K562 (cell line): Measurements from ENCODE around the gene GRIN1. TPM values are rescaled to one million over a fixed set of nuclear protein-coding genes. Genes with fewer than 3 reads are reported as not detected.

Experiments used
- GABPA ChIP-seq: fragments of 200-800 bp; sonication (Bioruptor generic); conservative IDR thresholded peaks from 2 replicates; pipeline ENCODE4 v1.6.1; 2016; ENCODE audit warnings: low read depth, missing genetic modification characterization, missing compliant biosample characterization
- polyA plus RNA-seq, 8 experiments: library from polyadenylated mRNA; depleted of rRNA in 4 of 8; stranded (reverse) in 5 of 8; unstranded in 3 of 8; fragments of >200 nt; fragmentation: Nextera tagmentation in 2 of 8; fragmentation: Illumina TruSeq in 1 of 8; extraction: Ambion mirVana in 2 of 8; extraction: Trizol in 1 of 8; gene quantifications; 2 replicates each; pipeline versions ENCODE4 v1.2.1 to v1.2.3, GENCODE V29; 2011 to 2014; ENCODE audit warnings: inconsistent platforms in 1 of 8, missing spikeins in 1 of 8
- total RNA-seq, 7 experiments: library from RNA; depleted of rRNA in 6 of 7; stranded (reverse); fragments of >200 nt in 6 of 7; fragmentation: Illumina TruSeq in 2 of 7; extraction: Trizol in 2 of 7; gene quantifications; 2 replicates each; pipeline versions ENCODE4 v1.2.1 to v1.2.3, GENCODE V29; 2011 to 2021; ENCODE audit warnings: low replicate concordance in 1 of 7
- TF ChIP-seq, protein P1 (sequence below): fragments of 450-650 bp; IDR thresholded peaks from 2 replicates; pipeline ENCODE4 v1.6.1; 2016; ENCODE audit warnings: mild to moderate bottlenecking, moderate library complexity
- TF ChIP-seq, protein P2 (sequence below): sonication (generic); formaldehyde crosslinking; IDR thresholded peaks from 2 replicates; pipeline ENCODE4 v1.8.0; 2022; ENCODE audit warnings: missing genetic modification reagents, mild to moderate bottlenecking, moderate library complexity, borderline replicate concordance

Gene GRIN1
- total and polyA plus RNA-seq, 9 of the 15 experiments (the other 6 are each of a cell fraction or from before 2014, with no cell fraction given) = 0.03 to 0.35 (median 0.16) TPM; not detected in 6

DNA sequence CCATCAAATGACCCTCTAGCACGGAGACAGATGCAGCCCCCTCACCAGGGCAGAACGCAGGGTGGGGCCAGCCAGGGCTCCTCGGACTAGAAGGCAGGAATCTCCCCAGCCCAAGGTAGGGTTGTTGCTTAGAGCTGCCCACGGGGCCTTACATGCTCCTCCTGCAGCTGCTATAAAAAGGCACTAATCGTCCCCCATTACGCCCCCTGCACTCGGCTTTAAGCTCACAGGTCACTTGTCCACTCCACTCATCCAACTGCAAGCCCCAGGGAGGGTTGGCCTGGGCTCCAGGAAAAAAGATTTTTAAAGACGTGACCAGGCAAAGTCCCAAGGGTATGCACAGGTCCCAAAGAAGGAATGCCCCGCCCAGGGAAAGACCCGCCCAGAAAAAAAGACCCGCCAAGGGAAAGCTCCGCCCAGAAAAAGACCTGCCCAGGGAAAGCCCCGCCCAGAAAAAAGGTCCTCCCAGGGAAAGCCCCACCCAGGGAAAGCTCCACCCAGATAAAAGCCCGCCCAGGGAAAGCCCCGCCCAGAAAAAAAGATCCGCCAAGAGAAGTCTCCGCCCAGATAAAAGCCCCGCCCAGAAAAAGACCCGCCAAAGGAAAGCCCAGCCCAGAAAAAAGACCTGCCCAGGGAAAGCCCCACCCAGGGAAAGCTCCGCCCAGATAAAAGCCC lies 11.1 kb downstream of the GRIN1 start (continued):
- TF ChIP-seq, protein P1, sequence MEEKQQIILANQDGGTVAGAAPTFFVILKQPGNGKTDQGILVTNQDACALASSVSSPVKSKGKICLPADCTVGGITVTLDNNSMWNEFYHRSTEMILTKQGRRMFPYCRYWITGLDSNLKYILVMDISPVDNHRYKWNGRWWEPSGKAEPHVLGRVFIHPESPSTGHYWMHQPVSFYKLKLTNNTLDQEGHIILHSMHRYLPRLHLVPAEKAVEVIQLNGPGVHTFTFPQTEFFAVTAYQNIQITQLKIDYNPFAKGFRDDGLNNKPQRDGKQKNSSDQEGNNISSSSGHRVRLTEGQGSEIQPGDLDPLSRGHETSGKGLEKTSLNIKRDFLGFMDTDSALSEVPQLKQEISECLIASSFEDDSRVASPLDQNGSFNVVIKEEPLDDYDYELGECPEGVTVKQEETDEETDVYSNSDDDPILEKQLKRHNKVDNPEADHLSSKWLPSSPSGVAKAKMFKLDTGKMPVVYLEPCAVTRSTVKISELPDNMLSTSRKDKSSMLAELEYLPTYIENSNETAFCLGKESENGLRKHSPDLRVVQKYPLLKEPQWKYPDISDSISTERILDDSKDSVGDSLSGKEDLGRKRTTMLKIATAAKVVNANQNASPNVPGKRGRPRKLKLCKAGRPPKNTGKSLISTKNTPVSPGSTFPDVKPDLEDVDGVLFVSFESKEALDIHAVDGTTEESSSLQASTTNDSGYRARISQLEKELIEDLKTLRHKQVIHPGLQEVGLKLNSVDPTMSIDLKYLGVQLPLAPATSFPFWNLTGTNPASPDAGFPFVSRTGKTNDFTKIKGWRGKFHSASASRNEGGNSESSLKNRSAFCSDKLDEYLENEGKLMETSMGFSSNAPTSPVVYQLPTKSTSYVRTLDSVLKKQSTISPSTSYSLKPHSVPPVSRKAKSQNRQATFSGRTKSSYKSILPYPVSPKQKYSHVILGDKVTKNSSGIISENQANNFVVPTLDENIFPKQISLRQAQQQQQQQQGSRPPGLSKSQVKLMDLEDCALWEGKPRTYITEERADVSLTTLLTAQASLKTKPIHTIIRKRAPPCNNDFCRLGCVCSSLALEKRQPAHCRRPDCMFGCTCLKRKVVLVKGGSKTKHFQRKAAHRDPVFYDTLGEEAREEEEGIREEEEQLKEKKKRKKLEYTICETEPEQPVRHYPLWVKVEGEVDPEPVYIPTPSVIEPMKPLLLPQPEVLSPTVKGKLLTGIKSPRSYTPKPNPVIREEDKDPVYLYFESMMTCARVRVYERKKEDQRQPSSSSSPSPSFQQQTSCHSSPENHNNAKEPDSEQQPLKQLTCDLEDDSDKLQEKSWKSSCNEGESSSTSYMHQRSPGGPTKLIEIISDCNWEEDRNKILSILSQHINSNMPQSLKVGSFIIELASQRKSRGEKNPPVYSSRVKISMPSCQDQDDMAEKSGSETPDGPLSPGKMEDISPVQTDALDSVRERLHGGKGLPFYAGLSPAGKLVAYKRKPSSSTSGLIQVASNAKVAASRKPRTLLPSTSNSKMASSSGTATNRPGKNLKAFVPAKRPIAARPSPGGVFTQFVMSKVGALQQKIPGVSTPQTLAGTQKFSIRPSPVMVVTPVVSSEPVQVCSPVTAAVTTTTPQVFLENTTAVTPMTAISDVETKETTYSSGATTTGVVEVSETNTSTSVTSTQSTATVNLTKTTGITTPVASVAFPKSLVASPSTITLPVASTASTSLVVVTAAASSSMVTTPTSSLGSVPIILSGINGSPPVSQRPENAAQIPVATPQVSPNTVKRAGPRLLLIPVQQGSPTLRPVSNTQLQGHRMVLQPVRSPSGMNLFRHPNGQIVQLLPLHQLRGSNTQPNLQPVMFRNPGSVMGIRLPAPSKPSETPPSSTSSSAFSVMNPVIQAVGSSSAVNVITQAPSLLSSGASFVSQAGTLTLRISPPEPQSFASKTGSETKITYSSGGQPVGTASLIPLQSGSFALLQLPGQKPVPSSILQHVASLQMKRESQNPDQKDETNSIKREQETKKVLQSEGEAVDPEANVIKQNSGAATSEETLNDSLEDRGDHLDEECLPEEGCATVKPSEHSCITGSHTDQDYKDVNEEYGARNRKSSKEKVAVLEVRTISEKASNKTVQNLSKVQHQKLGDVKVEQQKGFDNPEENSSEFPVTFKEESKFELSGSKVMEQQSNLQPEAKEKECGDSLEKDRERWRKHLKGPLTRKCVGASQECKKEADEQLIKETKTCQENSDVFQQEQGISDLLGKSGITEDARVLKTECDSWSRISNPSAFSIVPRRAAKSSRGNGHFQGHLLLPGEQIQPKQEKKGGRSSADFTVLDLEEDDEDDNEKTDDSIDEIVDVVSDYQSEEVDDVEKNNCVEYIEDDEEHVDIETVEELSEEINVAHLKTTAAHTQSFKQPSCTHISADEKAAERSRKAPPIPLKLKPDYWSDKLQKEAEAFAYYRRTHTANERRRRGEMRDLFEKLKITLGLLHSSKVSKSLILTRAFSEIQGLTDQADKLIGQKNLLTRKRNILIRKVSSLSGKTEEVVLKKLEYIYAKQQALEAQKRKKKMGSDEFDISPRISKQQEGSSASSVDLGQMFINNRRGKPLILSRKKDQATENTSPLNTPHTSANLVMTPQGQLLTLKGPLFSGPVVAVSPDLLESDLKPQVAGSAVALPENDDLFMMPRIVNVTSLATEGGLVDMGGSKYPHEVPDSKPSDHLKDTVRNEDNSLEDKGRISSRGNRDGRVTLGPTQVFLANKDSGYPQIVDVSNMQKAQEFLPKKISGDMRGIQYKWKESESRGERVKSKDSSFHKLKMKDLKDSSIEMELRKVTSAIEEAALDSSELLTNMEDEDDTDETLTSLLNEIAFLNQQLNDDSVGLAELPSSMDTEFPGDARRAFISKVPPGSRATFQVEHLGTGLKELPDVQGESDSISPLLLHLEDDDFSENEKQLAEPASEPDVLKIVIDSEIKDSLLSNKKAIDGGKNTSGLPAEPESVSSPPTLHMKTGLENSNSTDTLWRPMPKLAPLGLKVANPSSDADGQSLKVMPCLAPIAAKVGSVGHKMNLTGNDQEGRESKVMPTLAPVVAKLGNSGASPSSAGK = no peak
- TF ChIP-seq, protein P2, sequence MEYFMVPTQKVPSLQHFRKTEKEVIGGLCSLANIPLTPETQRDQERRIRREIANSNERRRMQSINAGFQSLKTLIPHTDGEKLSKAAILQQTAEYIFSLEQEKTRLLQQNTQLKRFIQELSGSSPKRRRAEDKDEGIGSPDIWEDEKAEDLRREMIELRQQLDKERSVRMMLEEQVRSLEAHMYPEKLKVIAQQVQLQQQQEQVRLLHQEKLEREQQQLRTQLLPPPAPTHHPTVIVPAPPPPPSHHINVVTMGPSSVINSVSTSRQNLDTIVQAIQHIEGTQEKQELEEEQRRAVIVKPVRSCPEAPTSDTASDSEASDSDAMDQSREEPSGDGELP (CRISPR knock-in tag) = 0 out of 2 replicates have a peak, but pooled peaks have one; percentile 24
- no peak for TF ChIP-seq GABPA (tag)
